Esophagus (tissue), 2 donors: ENCODE data around the gene PXYLP1. TPM values are rescaled to one million over a fixed set of nuclear protein-coding genes. Genes with fewer than 3 reads are reported as not detected.

Source experiments
- H3K27ac ChIP-seq, 2 donors: one replicate each; pipeline ENCODE4 v1.5.1; 2013; ENCODE audit warnings: low read depth in 2 of 2, mild to moderate bottlenecking in 2 of 2, inconsistent platforms in 1 of 2, low read length in 1 of 2, moderate library complexity in 1 of 2
- H3K27me3 ChIP-seq, 2 donors: one replicate each; pipeline ENCODE4 v1.6.1; 2013; ENCODE audit warnings: low read length in 2 of 2, control low read depth in 1 of 2, mild to moderate bottlenecking in 1 of 2; ENCODE audit not compliant: insufficient read depth in 2 of 2, control insufficient read depth in 1 of 2
- H3K36me3 ChIP-seq, 2 donors: one replicate each; pipeline ENCODE4 v1.6.1; 2013; ENCODE audit warnings: low read length in 1 of 2; ENCODE audit not compliant: control insufficient read depth in 2 of 2, insufficient read depth in 2 of 2
- H3K4me1 ChIP-seq, 2 donors: one replicate each; pipeline ENCODE4 v1.6.1; 2013; ENCODE audit warnings: low read length in 1 of 2; ENCODE audit not compliant: control insufficient read depth in 2 of 2, insufficient read depth in 2 of 2
- H3K4me3 ChIP-seq, 2 donors: one replicate each; pipeline ENCODE4 v1.5.1; 2013; ENCODE audit warnings: low read length in 2 of 2, mild to moderate bottlenecking in 2 of 2, low read depth in 1 of 2, moderate library complexity in 1 of 2
- H3K9me3 ChIP-seq, 2 donors: one replicate each; pipeline ENCODE4 v1.6.1; 2013; ENCODE audit warnings: mild to moderate bottlenecking in 2 of 2, low read depth in 1 of 2, low read length in 1 of 2, moderate library complexity in 1 of 2; ENCODE audit not compliant: control insufficient read depth in 2 of 2, insufficient read depth in 1 of 2
- WGBS, 2 donors: extraction: QIAGEN DNeasy Blood & Tissue Kit; methylation state at CpG; one replicate each; pipeline ENCODE4 v1.1.7; 2013; 5-methylcytosine and 5-hydroxymethylcytosine counted together
- polyA plus RNA-seq, 2 donors: library from polyadenylated mRNA; stranded (reverse); fragments of 200-250 nt; gene quantifications; one replicate each; pipeline ENCODE4 v1.2.3, GENCODE V29; 2013
- donor health status: healthy with polysubstance abuse.
- donor health status: Bipolar disorder and iron deficiency.

Gene PXYLP1
- polyA plus RNA-seq, 2 donors = 1.1 to 1.2 TPM

GRCh38 chr3:141275511-141275910 is 43.9 kb downstream of the PXYLP1 start:
- H3K9me3 ChIP-seq = no peaks in the 10 kb centered on the region
- H3K27me3 ChIP-seq = no peaks in the 10 kb centered on the region
- WGBS, 2 donors = 47 to 76% methylated on average over 2 of the region's 2 CpGs
- H3K4me1 ChIP-seq = no peaks in the 10 kb centered on the region
- no peak overlapping the region for H3K4me3 ChIP-seq
- no peaks in the 10 kb centered on the region for H3K36me3 ChIP-seq
- no peak overlapping the region for H3K27ac ChIP-seq

GRCh38 chr3:141275973-141276372 is 44.3 kb downstream of the PXYLP1 start:
- Histone ChIP-seq H3K4me1 (no peaks in the 10 kb centered on the region), H3K4me3 (no peak overlapping the region), H3K36me3 (no peaks in the 10 kb centered on the region), H3K27ac (no peak overlapping the region), H3K27me3 (no peaks in the 10 kb centered on the region), H3K9me3 (no peaks in the 10 kb centered on the region)
- WGBS, 2 donors = 73 to 82% methylated on average over 7 of the region's 7 CpGs

GRCh38 chr3:141276398-141276797 is 44.8 kb downstream of the PXYLP1 start:
- Histone ChIP-seq H3K4me1 (no peaks in the 10 kb centered on the region), H3K36me3 (no peaks in the 10 kb centered on the region)
- 84 to 85% methylated on average over 9 of the region's 9 CpGs for WGBS, 2 donors

GRCh38 chr3:141277451-141277850 is 45.8 kb downstream of the PXYLP1 start:
- no peaks in the 10 kb centered on the region for H3K4me1 ChIP-seq
- no peaks in the 10 kb centered on the region for H3K27me3 ChIP-seq
- H3K36me3 ChIP-seq = peaks cover 0 to 2% of the 10 kb centered on the region in 2 donors
- WGBS, 2 donors = 73 to 74% methylated on average over 6 of the region's 6 CpGs
- H3K4me3 ChIP-seq = no peak overlapping the region
- H3K27ac ChIP-seq = no peak overlapping the region
- H3K9me3 ChIP-seq = no peaks in the 10 kb centered on the region

More at GRCh38 chr3:141276398-141276797, 44.8 kb downstream of the PXYLP1 start:
- no peaks in the 10 kb centered on the region for H3K27me3 ChIP-seq
- no peak overlapping the region for H3K27ac ChIP-seq
- no peaks in the 10 kb centered on the region for H3K9me3 ChIP-seq
- H3K4me3 ChIP-seq = no peak overlapping the region

GRCh38 chr3:141278196-141279076 is 46.8 kb downstream of the PXYLP1 start:
- H3K4me1 ChIP-seq = no peaks in the 10 kb centered on the region
- no peak overlapping the region for H3K4me3 ChIP-seq
- peaks cover 0 to 2% of the 10 kb centered on the region in 2 donors for H3K36me3 ChIP-seq
- WGBS, 2 donors = 91% methylated on average over 17 of the region's 17 CpGs
- H3K27ac ChIP-seq = no peak overlapping the region
- no peaks in the 10 kb centered on the region for H3K9me3 ChIP-seq
- no peaks in the 10 kb centered on the region for H3K27me3 ChIP-seq

- no peak overlapping the region for H3K27ac ChIP-seq
- no peak overlapping the region for H3K4me3 ChIP-seq
- H3K4me1 ChIP-seq = no peaks in the 10 kb centered on the region
- H3K36me3 ChIP-seq = peaks cover 0 to 2% of the 10 kb centered on the region in 2 donors
- WGBS, 2 donors = 54 to 69% methylated on average over 16 of the region's 16 CpGs
- no peaks in the 10 kb centered on the region for H3K9me3 ChIP-seq
- H3K27me3 ChIP-seq = no peaks in the 10 kb centered on the region
Observed at GRCh38 chr3:141279077-141279967, 47.7 kb downstream of the PXYLP1 start.

- Histone ChIP-seq H3K27ac (no peak overlapping the region), H3K4me3 (no peak overlapping the region), H3K9me3 (no peaks in the 10 kb centered on the region), H3K4me1 (no peaks in the 10 kb centered on the region), H3K36me3 (peaks cover 0 to 2% of the 10 kb centered on the region in 2 donors), H3K27me3 (no peaks in the 10 kb centered on the region)
- WGBS, 2 donors = 70 to 80% methylated on average over 5 of the region's 5 CpGs
Observed at GRCh38 chr3:141280086-141280485, 48.5 kb downstream of the PXYLP1 start.

- WGBS, 2 donors = 62 to 69% methylated on average over 4 of the region's 4 CpGs
- Histone ChIP-seq H3K27ac (no peak overlapping the region), H3K4me3 (no peak overlapping the region), H3K4me1 (no peaks in the 10 kb centered on the region), H3K9me3 (no peaks in the 10 kb centered on the region), H3K27me3 (no peaks in the 10 kb centered on the region), H3K36me3 (peaks cover 0 to 2% of the 10 kb centered on the region in 2 donors)
Observed at GRCh38 chr3:141280690-141281089, 49.1 kb downstream of the PXYLP1 start.

- Histone ChIP-seq H3K27ac (no peak overlapping the region), H3K4me1 (no peaks in the 10 kb centered on the region), H3K4me3 (no peak overlapping the region), H3K9me3 (no peaks in the 10 kb centered on the region), H3K27me3 (no peaks in the 10 kb centered on the region), H3K36me3 (peaks cover 2% of the 10 kb centered on the region in 2 donors)
- WGBS, 2 donors = 50 to 66% methylated on average over 2 of the region's 2 CpGs
Observed at GRCh38 chr3:141285570-141285969, 53.9 kb downstream of the PXYLP1 start.
